Stimulated activated naive CD4-positive, alpha-beta T cell treated with Interleukin-2 at 50 U/mL for 16 hours (primary cell): Measurements from ENCODE around the gene ZNF816.
A peak's percentile ranks its signal among the peaks of the same experiment; 100 is the strongest.
"Not testable (repeated sequence)": the region's sequence is repeated elsewhere in the genome, so short reads cannot be mapped to it uniquely, and the experiment has no call there.

Experiments
- DNase-seq: peaks from one replicate; lab custom pipeline; 2025; lab: John Stamatoyannopoulos, UW

ZNF816 gene

GRCh38 chr19:52959613-52960295 is 2.9 kb downstream of the ZNF816 start:
- DNase-seq, result no peak

DNA sequence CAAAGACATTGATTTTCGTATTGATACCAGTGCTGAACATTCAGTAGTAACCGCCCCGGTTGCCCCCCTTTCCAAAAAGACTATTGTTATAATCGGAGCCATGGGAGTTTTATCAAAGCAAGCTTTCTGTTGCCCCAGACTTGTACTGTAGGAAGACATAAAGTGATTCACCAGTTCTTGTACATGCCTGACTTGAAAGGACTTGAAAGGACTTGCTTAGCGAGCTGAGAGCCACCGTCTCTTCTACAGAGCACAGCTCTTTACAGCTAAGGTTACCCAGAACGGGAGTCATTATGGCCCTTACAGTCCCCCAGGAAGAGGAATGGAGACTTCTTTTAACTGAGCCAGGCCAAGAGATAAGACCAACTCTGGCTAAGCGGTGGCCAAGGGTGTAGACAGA is 5.1 kb downstream of the ZNF816 start:
- DNase-seq, result no peak

DNA sequence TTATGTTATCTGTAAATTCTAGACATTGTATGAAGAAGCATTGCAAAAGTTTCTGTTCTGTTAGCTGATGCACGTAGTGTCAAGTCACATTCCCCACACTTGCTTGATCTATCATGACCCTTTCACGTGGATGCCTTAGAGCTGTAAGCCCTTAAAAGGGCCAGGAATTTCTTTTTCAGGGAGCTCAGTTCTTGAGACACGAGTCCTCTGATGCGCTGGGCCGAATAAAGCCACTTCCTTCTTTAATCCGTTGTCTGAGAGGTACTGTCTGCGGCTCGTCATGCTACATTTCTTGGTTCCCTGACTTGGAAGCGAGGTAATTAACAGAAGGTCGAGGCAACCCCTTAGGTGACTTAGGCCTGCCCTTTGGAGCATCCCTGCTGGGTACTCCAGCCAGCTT is 5.8 kb downstream of the ZNF816 start:
- DNase-seq, result no peak

- no peak for DNase-seq
These were observed 13.3 kb downstream of the ZNF816 start for GRCh38 chr19:52949422-52949821.

DNA sequence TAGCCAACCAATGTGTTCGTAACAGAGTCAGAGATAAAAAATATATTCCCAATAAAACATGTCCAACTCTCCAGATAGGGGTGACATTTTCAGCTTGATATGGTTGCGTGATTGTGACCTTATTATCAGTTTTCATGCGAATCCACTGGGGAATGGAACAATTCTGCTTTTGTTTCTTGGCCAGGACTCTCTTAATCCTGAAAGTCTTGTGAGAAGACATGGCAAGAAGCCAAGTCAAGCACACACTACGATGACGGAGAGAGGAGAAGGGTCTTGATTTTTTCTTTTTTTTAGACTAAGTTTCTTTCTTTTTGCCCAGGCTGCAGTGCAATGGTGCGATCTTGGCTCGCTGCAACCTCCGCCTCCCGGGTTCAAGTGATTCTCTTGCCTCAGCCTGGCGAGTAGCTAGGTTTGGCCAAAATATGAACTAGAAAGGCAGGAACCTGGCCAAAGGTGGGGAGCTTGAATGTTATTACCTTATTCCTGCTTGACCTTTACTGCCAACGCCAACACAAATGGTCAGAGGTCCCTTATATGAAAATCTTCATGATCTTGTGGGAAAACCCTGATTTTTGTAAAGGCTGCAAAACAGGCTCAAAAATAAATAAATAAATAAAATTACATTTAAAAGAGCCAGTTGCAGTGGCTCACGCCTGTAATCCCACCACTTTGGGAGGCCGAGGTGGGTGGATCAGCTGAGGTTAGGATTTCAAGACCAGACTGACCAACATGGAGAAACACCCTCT is 14.5 kb downstream of the ZNF816 start:
- DNase-seq, result no peak

GRCh38 chr19:52946322-52947310 is 16.1 kb downstream of the ZNF816 start:
- DNase-seq, result no peak

DNA sequence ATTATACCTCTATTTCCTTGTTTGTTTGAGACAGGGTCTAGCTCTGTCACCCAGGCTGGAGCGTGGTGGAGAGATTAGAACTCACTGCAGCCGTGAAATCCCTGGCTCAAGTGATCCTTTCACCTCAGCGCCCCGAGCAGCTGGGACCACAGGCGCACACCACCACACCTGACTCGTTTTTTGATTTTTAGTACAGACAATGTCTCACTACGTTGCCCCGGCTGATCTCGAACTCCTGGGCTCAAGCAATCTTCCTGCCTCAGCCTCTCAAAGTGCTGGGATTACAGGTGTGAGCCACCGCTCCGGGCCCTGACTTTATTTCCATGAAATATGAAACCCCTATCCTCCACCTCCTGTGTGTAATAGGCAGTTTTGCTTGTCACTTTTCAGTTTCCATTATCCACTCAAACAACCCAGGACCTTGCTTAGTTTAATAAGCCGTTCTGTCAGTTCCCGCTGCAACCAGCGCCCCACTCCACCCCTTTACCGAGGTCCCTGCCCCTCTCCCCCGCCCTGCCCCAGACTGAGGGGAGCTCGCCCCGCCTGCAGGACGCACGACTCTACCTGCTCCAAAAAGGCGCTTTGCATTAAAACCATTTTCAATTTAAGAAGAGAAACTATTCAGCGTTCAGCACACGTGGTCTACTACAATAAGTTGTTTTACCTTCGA is 16.9 kb downstream of the ZNF816 start:
- no peak for DNase-seq

- not testable (repeated sequence) for DNase-seq
These were observed 17.8 kb downstream of the ZNF816 start for GRCh38 chr19:52944703-52945493.

- no peak for DNase-seq
These were observed 18.6 kb downstream of the ZNF816 start for GRCh38 chr19:52943884-52944643.

- no peak for DNase-seq
These were observed 19.4 kb downstream of the ZNF816 start for GRCh38 chr19:52943134-52943883.

- DNase-seq, result peak; percentile 93
These were observed 20.1 kb downstream of the ZNF816 start for GRCh38 chr19:52942386-52943133.

DNA sequence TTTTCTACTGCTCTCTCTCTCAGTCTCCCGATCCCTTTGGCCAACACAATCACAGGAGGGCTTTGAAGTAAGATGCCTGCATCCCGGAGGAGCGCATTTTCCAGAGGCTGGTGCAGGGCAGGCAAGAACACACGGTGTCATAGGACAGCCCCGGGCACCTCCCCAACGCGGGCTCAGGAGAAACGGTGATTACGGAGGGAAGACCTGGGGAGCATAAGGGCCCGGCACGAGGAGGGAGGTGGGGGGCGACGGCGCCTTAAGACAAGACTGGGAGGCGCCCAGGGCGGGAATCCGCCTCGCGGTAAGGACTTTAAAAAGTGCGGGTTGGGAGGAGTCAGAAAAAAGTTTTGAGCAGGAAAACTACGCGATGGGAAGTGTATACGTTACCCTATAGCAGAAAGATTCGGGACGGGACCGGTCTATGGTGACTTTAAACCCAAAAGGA is 20.7 kb downstream of the ZNF816 start:
- peak; percentile 2 for DNase-seq

- not testable (repeated sequence) for DNase-seq
These were observed 21.2 kb downstream of the ZNF816 start for GRCh38 chr19:52941523-52941922.

DNA sequence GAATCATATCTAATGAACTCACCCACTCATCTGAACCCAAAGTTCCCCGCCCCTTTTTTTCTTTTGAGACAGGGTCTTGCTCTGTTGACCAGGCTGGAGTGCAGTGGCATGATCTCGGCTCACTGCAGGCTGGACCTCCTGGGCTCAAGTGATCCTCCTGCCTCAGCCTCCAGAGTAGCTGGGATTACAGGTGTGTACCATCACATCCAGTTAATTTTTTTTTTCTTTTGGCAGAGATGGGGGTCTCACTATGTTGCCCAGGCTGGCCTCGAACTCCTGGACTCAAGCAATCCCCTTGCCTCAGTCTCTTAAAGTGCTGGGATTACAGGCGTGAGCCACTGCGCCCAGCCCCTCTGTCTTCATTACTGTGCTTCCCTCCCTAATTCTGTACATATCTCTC is 21.8 kb downstream of the ZNF816 start:
- not testable (repeated sequence) for DNase-seq

GRCh38 chr19:52938761-52939160 is 23.9 kb downstream of the ZNF816 start:
- no peak for DNase-seq

- no peak for DNase-seq
These were observed 25.7 kb downstream of the ZNF816 start for GRCh38 chr19:52936954-52937325.

DNA sequence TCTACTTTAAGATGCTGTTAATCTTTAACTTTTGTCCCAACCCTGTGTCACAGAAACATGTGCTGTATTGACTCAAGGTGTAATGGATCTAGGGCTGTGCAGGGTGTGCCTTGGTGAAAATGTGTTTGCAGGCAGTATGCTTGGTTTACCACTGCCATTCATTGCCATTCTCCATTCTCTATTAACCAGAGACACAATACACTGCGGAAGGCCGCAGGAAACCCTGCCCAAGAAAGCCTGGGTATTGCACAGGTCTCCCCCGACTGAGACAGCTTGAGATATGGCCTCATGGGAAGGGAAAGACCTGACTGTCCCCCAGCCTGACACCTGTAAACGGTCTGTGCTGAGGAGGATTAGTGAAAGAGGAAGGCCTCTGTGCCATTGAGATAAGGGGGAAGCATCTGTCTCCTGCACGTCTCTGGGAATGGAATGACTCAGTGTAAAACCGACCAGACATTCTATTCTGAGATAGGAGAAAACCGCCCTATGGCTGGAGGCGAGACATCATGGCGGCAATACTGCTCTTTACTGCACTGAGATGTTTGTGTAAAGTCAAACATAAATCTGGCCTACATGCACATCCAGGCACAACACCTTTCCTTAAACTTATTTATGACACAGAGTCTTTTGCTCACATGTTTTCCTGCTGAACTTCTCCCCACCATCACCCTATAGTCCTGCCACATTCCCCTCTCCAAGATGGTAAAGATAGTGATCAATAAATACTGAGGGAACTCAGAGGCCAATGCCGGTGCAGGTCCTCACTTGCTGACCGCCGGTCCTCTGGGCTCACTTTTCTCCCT is 26.3 kb downstream of the ZNF816 start:
- DNase-seq, result no peak

DNA sequence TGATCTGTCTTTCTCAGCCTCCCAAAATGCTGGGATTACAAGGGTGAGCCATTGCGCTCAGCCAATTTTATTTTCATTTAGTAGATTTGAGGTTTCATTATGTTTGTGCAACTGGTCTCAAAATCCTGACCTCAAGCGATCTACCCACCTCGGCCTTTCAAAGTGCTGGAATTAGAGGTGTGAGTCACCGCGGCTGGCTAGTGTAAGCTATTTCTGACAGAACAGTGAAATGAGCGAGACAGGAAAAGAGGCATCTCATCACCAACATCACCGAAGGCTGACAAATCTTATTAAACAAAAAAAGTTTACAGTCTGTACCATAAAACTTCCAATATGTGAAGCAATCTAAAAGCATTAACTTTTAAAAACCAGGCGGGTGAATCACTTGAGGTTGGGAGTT is 27.2 kb downstream of the ZNF816 start:
- no peak for DNase-seq
